ENCODE results near the gene TMEM229B. TPM values are rescaled to one million over a fixed set of nuclear protein-coding genes. Genes with fewer than 3 reads are reported as not detected.

TMEM229B gene
- polyA plus RNA-seq, 3 donors: 10.2 to 18.7 (median 17.3) TPM

DNA sequence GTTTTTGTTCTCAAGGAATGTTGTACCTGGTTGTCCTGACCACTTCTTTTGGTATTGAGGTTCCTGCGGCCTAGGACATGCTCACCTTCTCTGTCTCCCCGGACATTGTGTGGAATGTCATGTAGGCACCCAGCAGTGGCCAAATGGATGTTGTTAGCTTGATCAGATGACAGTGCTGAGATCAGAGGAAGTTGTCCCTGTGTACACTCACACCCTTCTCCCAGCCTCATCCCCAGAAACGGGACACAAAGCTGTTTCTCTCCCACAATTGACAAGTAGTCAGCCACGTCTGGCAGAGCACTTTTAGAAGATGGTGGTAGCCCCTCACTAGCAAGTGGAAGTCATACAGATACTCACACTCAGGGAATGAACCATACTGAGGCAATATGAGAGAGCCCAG, 47.6 kb upstream of the TMEM229B start:
- WGBS (ENCODE audit: insufficient coverage): 100% methylated on average over 1 of the region's 4 CpGs
- H3K4me3 Mint-ChIP-seq: no peak overlapping the region

DNA sequence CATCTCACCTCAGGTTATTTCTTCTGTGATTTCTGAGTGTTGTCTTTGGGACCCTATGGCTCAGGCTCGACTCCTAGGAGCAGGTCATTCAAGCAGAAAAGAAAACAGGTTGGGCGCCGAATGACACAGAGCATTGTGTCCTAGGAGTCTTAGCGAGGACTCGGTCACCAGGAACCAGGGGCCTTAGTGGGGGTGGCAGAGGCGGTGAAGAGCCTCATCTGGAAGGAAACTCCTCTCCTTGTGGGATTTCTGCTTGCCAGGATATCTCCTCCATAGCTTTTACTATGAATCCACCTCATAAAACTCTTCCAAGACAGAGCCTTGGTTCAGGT, 45.2 kb upstream of the TMEM229B start:
- Mint-ChIP-seq H3K27me3 (ENCODE audit: low read depth in 3 of 3) (peaks cover 48 to 70% (median 57%) of the 10 kb centered on the region in 3 donors), H3K27ac (no peak overlapping the region), H3K36me3 (peaks cover 3 to 8% of the 10 kb centered on the region in 2 donors), H3K4me3 (peak overlapping the region; percentile 74 to 82), H3K9me3 (peaks cover 0 to 4% (median 0%) of the 10 kb centered on the region in 7 donors), H3K4me1 (peaks cover 14% of the 10 kb centered on the region)
- Histone ChIP-seq H3K9ac (ENCODE audit: insufficient read depth, low read length, poor library complexity, severe bottlenecking) (peak overlapping the region; percentile 42), H4K20me1 (ENCODE audit: insufficient read depth, low read length) (no peaks in the 10 kb centered on the region), H3K79me2 (ENCODE audit: insufficient read depth, low read length) (no peaks in the 10 kb centered on the region), H3K27me3 (ENCODE audit: control insufficient read depth in 2 of 2, insufficient read depth in 2 of 2, low read length in 2 of 2) (peaks cover 43 to 53% of the 10 kb centered on the region in 2 donors), H3K4me1 (ENCODE audit: control insufficient read depth in 1 of 2, insufficient read depth in 2 of 2, low read length in 2 of 2) (peaks cover 10 to 16% of the 10 kb centered on the region in 2 donors), H3K27ac (ENCODE audit: low read depth in 1 of 2, low read length in 2 of 2) (no peak overlapping the region), H3K9me3 (replicated peaks in 1 of 2; ENCODE audit: control insufficient read depth in 1 of 2, insufficient read depth in 1 of 2, low read length in 2 of 2) (peaks cover 0 to 13% of the 10 kb centered on the region in 2 donors), H3K4me2 (replicated peaks; ENCODE audit: extremely low read depth, low read length, poor library complexity, severe bottlenecking) (peak overlapping the region; percentile 84), H3K4me3 (replicated peaks in 1 of 3; ENCODE audit: low read depth in 2 of 3, low read length in 3 of 3) (peak overlapping the region in 2 of 3 experiments; percentile 33 to 74), H2AFZ (ENCODE audit: insufficient read depth, low read depth, low read length, poor library complexity, severe bottlenecking) (peak overlapping the region; percentile 72), H3K36me3 (replicated peaks in 1 of 2; ENCODE audit: control insufficient read depth in 1 of 2, insufficient read depth in 2 of 2, low read length in 2 of 2) (no peaks in the 10 kb centered on the region)
- intact Hi-C loops (cut with micrococcal nuclease): no loop called here
- DNase-seq: no peak
- WGBS (ENCODE audit: insufficient coverage): 59% methylated on average over 5 of the region's 6 CpGs
- TF ChIP-seq, protein P1, sequence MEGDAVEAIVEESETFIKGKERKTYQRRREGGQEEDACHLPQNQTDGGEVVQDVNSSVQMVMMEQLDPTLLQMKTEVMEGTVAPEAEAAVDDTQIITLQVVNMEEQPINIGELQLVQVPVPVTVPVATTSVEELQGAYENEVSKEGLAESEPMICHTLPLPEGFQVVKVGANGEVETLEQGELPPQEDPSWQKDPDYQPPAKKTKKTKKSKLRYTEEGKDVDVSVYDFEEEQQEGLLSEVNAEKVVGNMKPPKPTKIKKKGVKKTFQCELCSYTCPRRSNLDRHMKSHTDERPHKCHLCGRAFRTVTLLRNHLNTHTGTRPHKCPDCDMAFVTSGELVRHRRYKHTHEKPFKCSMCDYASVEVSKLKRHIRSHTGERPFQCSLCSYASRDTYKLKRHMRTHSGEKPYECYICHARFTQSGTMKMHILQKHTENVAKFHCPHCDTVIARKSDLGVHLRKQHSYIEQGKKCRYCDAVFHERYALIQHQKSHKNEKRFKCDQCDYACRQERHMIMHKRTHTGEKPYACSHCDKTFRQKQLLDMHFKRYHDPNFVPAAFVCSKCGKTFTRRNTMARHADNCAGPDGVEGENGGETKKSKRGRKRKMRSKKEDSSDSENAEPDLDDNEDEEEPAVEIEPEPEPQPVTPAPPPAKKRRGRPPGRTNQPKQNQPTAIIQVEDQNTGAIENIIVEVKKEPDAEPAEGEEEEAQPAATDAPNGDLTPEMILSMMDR (IDR thresholded peaks at IDR 0.05): no peak

More for the DNA sequence above, 47.6 kb upstream of the TMEM229B start:
- H2AFZ ChIP-seq (ENCODE audit: insufficient read depth, low read depth, low read length, poor library complexity, severe bottlenecking): no peak overlapping the region
- no peak overlapping the region for H3K9ac ChIP-seq (ENCODE audit: insufficient read depth, low read length, poor library complexity, severe bottlenecking)
- no peak overlapping the region for H3K27ac ChIP-seq (ENCODE audit: low read depth in 1 of 2, low read length in 2 of 2)
- H3K4me2 ChIP-seq (replicated peaks; ENCODE audit: extremely low read depth, low read length, poor library complexity, severe bottlenecking): no peak overlapping the region
- intact Hi-C loops (cut with micrococcal nuclease): no loop called here
- H3K27me3 Mint-ChIP-seq (ENCODE audit: low read depth in 3 of 3): peaks cover 50 to 62% (median 53%) of the 10 kb centered on the region in 3 donors
- peaks cover 0 to 4% (median 0%) of the 10 kb centered on the region in 7 donors for H3K9me3 Mint-ChIP-seq
- peaks cover 51 to 53% of the 10 kb centered on the region in 2 donors for H3K27me3 ChIP-seq (ENCODE audit: control insufficient read depth in 2 of 2, insufficient read depth in 2 of 2, low read length in 2 of 2)
- no peak for DNase-seq
- H3K4me1 ChIP-seq (ENCODE audit: control insufficient read depth in 1 of 2, insufficient read depth in 2 of 2, low read length in 2 of 2): peaks cover 10 to 16% of the 10 kb centered on the region in 2 donors
- no peaks in the 10 kb centered on the region for H4K20me1 ChIP-seq (ENCODE audit: insufficient read depth, low read length)
- H3K4me3 ChIP-seq (replicated peaks in 1 of 3; ENCODE audit: low read depth in 2 of 3, low read length in 3 of 3): no peak overlapping the region
- H3K36me3 ChIP-seq (replicated peaks in 1 of 2; ENCODE audit: control insufficient read depth in 1 of 2, insufficient read depth in 2 of 2, low read length in 2 of 2): no peaks in the 10 kb centered on the region
- no peaks in the 10 kb centered on the region for H3K79me2 ChIP-seq (ENCODE audit: insufficient read depth, low read length)
- H3K4me1 Mint-ChIP-seq: peaks cover 14% of the 10 kb centered on the region
- peaks cover 0 to 13% of the 10 kb centered on the region in 2 donors for H3K9me3 ChIP-seq (replicated peaks in 1 of 2; ENCODE audit: control insufficient read depth in 1 of 2, insufficient read depth in 1 of 2, low read length in 2 of 2)
- H3K27ac Mint-ChIP-seq: peak overlapping the region in 1 of 7 donors; percentile 54
- TF ChIP-seq, protein P1 (IDR thresholded peaks at IDR 0.05): no peak
- H3K36me3 Mint-ChIP-seq: peaks cover 3 to 8% of the 10 kb centered on the region in 2 donors
